ENCODE measurements around the gene ANKRD63. TPM values are rescaled to one million over a fixed set of nuclear protein-coding genes. Genes with fewer than 3 reads are reported as not detected.

ANKRD63 gene
- total and polyA plus RNA-seq, 9 of the 15 experiments (the other 6 are each of a cell fraction or from before 2014, with no cell fraction given) = 1.3 to 2.0 (median 1.8) TPM; not detected in 6

- Histone ChIP-seq H3K9me1 (ENCODE audit: control insufficient read depth, insufficient read depth, low read length) (no peaks in the 10 kb centered on the region), H3K9ac (ENCODE audit: insufficient read depth in 1 of 2, low read depth in 2 of 2, low read length in 2 of 2) (no peak overlapping the region), H3K27me3 (ENCODE audit: control insufficient read depth in 2 of 2, insufficient read depth in 2 of 2, low read length in 2 of 2) (peaks cover 2 to 37% of the 10 kb centered on the region in 2 experiments; a peak in 3 of 5 replicates), H3K4me2 (ENCODE audit: insufficient read depth, low read length) (no peak overlapping the region), H3K4me1 (replicated peaks in 1 of 2; ENCODE audit: control insufficient read depth in 2 of 2, insufficient read depth in 2 of 2, low read length in 2 of 2) (peaks cover 22 to 25% of the 10 kb centered on the region in 2 experiments), H4K20me1 (replicated peaks; ENCODE audit: control insufficient read depth, insufficient read depth, low read length) (no peaks in the 10 kb centered on the region), H3K27ac (ENCODE audit: extremely low read depth, low read depth, low read length) (no peak overlapping the region), H3K9me3 (replicated peaks; ENCODE audit: control insufficient read depth, insufficient read depth, low read depth, low read length) (no peaks in the 10 kb centered on the region), H3K36me3 (ENCODE audit: control insufficient read depth, insufficient read depth, low read length) (no peaks in the 10 kb centered on the region), H3K4me3 (no peak overlapping the region), H2AFZ (ENCODE audit: low read depth, low read length) (no peak overlapping the region), H3K79me2 (ENCODE audit: control insufficient read depth, insufficient read depth, low read length) (no peaks in the 10 kb centered on the region)
- ChIA-PET CTCF (ENCODE audit: low intra/inter-chr PET ratio) (interaction anchor here (0.6 to 5.2 kb wide), 2 partner anchors 31 to 240 kb away, joined by 3 to 87 read pairs; partner anchors contain the start of gene ANKRD63), POLR2A (interaction anchor here (1.1 kb wide), 2 partner anchors 10 to 20 kb away, joined by 3 to 4 read pairs; no protein-coding TSS in a partner anchor)
- WGBS (ENCODE audit: insufficient coverage, low coverage, missing lambda C conversion rate) = 14% methylated on average over 10 of the region's 10 CpGs
- intact Hi-C loops (cut with micrococcal nuclease) (no loop called here), in situ Hi-C loops (cut with MboI) (loop anchor here (5.0 kb wide), 1 partner anchor 35 kb away; no protein-coding TSS in a partner anchor)
- TF ChIP-seq ZNF766 (CRISPR knock-in tag; conservative IDR thresholded peaks at IDR 0.05) = no peak
- no peak for TF ChIP-seq MAZ (CRISPR knock-in tag; conservative IDR thresholded peaks at IDR 0.05 in 1 of 2, IDR thresholded peaks at IDR 0.05 in 1 of 2)
- no peak for TF ChIP-seq ZNF354B (CRISPR knock-in tag; IDR thresholded peaks at IDR 0.05)
- TF ChIP-seq HCFC1 (IDR thresholded peaks at IDR 0.05; ENCODE audit: low read depth, low read length) = no peak
- TF ChIP-seq TRIM28 (IDR thresholded peaks at IDR 0.05) = no peak
- no peak for TF ChIP-seq TSHZ1 (CRISPR knock-in tag; IDR thresholded peaks at IDR 0.05)
- TF ChIP-seq ZKSCAN8 (CRISPR knock-in tag; IDR thresholded peaks at IDR 0.05) = no peak
- TF ChIP-seq PCBP2 (IDR thresholded peaks at IDR 0.05; ENCODE audit: low read depth, low read length, poor library complexity, severe bottlenecking) = no peak
- TF ChIP-seq DDX20 (tag; IDR thresholded peaks at IDR 0.05; ENCODE audit: low read depth) = no peak
- no peak for TF ChIP-seq UBTF (IDR thresholded peaks at IDR 0.05; ENCODE audit: borderline replicate concordance in 1 of 2, low read depth in 2 of 2, low read length in 2 of 2)
- TF ChIP-seq NR3C1 (CRISPR knock-in tag; IDR thresholded peaks at IDR 0.05) = no peak
- no peak for TF ChIP-seq ETV1 (tag; conservative IDR thresholded peaks at IDR 0.05; ENCODE audit: low read depth)
- no peak for TF ChIP-seq CXXC5 (CRISPR knock-in tag; IDR thresholded peaks at IDR 0.05)
- TF ChIP-seq ATF4 (CRISPR knock-in tag; IDR thresholded peaks at IDR 0.05) = no peak
- TF ChIP-seq ZNF146 (CRISPR knock-in tag; IDR thresholded peaks at IDR 0.05; ENCODE audit: unreplicated experiment) = no peak
- ATAC-seq (no peak), DNase-seq (ENCODE audit: extremely low read depth in 1 of 4, low spot score in 3 of 4) (no peak), FAIRE-seq (no peak)
- no TSS peak for BruUV-seq (replicated peaks)
Observed at GRCh38 chr15:40312370-40313158, 29.7 kb upstream of the ANKRD63 start.

Measured in K562 (cell line).